Measurements from ENCODE around the gene RFX4. TPM values are rescaled to one million over a fixed set of nuclear protein-coding genes. Genes with fewer than 3 reads are reported as not detected.

RFX4 gene
- total RNA-seq, 1 experiment from 2014 or later, result not detected

DNA sequence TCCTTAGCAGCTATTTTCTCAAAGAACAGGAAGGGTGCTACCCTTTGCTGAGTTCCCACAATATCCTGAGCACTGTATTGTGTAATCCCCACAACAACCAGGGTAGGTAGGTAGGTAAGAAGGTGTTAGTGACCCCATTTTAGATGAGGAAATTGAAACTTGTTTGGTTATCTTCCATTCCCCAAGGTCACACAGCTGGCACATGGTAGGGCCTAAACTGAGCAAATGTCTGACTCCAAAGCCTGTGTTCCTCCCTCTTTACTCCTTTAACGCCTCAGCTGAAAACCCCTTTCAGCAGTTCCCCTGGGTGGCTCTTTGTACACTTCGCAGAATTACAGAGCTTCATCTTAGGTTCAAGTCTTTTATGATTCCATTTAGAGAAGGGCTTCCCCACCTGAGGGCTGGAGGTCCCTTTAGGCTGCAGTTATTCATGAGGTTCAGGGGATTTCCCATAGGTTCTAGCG lies 165.2 kb downstream of the RFX4 start:
- Histone ChIP-seq H3K27me3 (ENCODE audit: insufficient read depth, low read length) (peaks cover 10% of the 10 kb centered on the region), H3K27ac (ENCODE audit: low read depth, low read length) (no peak overlapping the region), H3K4me3 (replicated peaks in 1 of 2; ENCODE audit: low read depth in 1 of 2, low read length in 2 of 2) (no peak overlapping the region), H3K4me1 (ENCODE audit: control insufficient read depth in 1 of 2, insufficient read depth in 2 of 2, low read length in 2 of 2) (no peaks in the 10 kb centered on the region), H3K9me2 (ENCODE audit: insufficient read depth) (no peaks in the 10 kb centered on the region), H3K79me2 (ENCODE audit: insufficient read depth, low read length) (no peaks in the 10 kb centered on the region), H3K4me2 (ENCODE audit: low read length) (no peak overlapping the region), H2AFZ (ENCODE audit: low read depth, low read length, poor library complexity, severe bottlenecking) (no peak overlapping the region), H3K9me3 (ENCODE audit: control insufficient read depth in 1 of 2, insufficient read depth in 1 of 2, low read depth in 1 of 2, low read length in 2 of 2) (no peaks in the 10 kb centered on the region), H3K36me3 (ENCODE audit: control insufficient read depth in 1 of 2, insufficient read depth in 2 of 2, low read length in 2 of 2) (no peaks in the 10 kb centered on the region), H4K20me1 (ENCODE audit: insufficient read depth) (no peaks in the 10 kb centered on the region), H3K9ac (ENCODE audit: low read length) (no peak overlapping the region)
- TF ChIP-seq MAX (IDR thresholded peaks at IDR 0.05), result no peak
- TF ChIP-seq, protein P1, sequence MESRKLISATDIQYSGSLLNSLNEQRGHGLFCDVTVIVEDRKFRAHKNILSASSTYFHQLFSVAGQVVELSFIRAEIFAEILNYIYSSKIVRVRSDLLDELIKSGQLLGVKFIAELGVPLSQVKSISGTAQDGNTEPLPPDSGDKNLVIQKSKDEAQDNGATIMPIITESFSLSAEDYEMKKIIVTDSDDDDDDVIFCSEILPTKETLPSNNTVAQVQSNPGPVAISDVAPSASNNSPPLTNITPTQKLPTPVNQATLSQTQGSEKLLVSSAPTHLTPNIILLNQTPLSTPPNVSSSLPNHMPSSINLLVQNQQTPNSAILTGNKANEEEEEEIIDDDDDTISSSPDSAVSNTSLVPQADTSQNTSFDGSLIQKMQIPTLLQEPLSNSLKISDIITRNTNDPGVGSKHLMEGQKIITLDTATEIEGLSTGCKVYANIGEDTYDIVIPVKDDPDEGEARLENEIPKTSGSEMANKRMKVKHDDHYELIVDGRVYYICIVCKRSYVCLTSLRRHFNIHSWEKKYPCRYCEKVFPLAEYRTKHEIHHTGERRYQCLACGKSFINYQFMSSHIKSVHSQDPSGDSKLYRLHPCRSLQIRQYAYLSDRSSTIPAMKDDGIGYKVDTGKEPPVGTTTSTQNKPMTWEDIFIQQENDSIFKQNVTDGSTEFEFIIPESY (IDR thresholded peaks at IDR 0.05; ENCODE audit: extremely low read depth, insufficient replicate concordance, low read length), result no peak
- no peak for TF ChIP-seq ZNF274 (IDR thresholded peaks at IDR 0.05; ENCODE audit: low read depth, low read length)
- no peak for TF ChIP-seq CTCF (IDR thresholded peaks at IDR 0.05 in 2 of 3, conservative IDR thresholded peaks at IDR 0.05 in 1 of 3; ENCODE audit: borderline replicate concordance in 1 of 3, insufficient read depth in 1 of 3, low read depth in 2 of 3, low read length in 2 of 3)
- ChIA-PET RAD21 (ENCODE audit: low non-redundant PET in 1 of 2, low total read pairs in 2 of 2, uncharacterized antibody in 2 of 2, unreplicated experiment in 2 of 2) (no interaction called here), CTCF (no interaction called here), POLR2A (no interaction called here)
- intact Hi-C loops (cut with micrococcal nuclease), result no loop called here
- BruUV-seq (replicated peaks), result no TSS peak
- DNase-seq (ENCODE audit: low read depth, low spot score) (no peak), ATAC-seq (no peak)

Measured in HCT116 (cell line).